Epithelial cell of proximal tubule (primary cell): ENCODE data around the gene PDGFD. TPM values are rescaled to one million over a fixed set of nuclear protein-coding genes. Genes with fewer than 3 reads are reported as not detected.

ENCODE experiments used
- DNase-seq: peaks from one replicate; pipeline ENCODE4 v3.0.0-alpha.2; 2011; ENCODE audit warnings: low read depth
- H3K4me3 ChIP-seq: 2 replicates; pipeline ENCODE4 v1.5.1; 2011; ENCODE audit warnings: low read depth, mild to moderate bottlenecking, low read length
- CTCF ChIP-seq: conservative IDR thresholded peaks from 2 replicates; pipeline ENCODE4 v1.5.1; 2012; ENCODE audit warnings: low read depth, mild to moderate bottlenecking, low read length
- total RNA-seq: library from RNA; depleted of rRNA; stranded (reverse); fragments of >200 nt; gene quantifications from 2 replicates; pipeline ENCODE4 v1.2.3, GENCODE V29; 2015

PDGFD gene
- total RNA-seq, 1 donor from 2014 or later = 3.4 TPM

GRCh38 chr11:103968685-103969084 lies 195.3 kb downstream of the PDGFD start:
- no peak for TF ChIP-seq CTCF
- H3K4me3 ChIP-seq = no peak overlapping the region
- no peak for DNase-seq

- TF ChIP-seq CTCF = no peak
- H3K4me3 ChIP-seq = no peak overlapping the region
- no peak for DNase-seq
Observed at GRCh38 chr11:103967985-103968384, 196.0 kb downstream of the PDGFD start.

- TF ChIP-seq CTCF = peak; percentile 23
- DNase-seq = no peak
- H3K4me3 ChIP-seq = no peak overlapping the region
Observed at GRCh38 chr11:103964390-103964789, 199.6 kb downstream of the PDGFD start.

- no peak overlapping the region for H3K4me3 ChIP-seq
- no peak for TF ChIP-seq CTCF
- no peak for DNase-seq
Observed at GRCh38 chr11:103963648-103964047, 200.3 kb downstream of the PDGFD start.

GRCh38 chr11:103961010-103961409 lies 202.9 kb downstream of the PDGFD start:
- TF ChIP-seq CTCF = no peak
- peak; percentile 36 for DNase-seq
- no peak overlapping the region for H3K4me3 ChIP-seq

- TF ChIP-seq CTCF = no peak
- H3K4me3 ChIP-seq = no peak overlapping the region
- no peak for DNase-seq
Observed at GRCh38 chr11:103960108-103960507, 203.8 kb downstream of the PDGFD start.

- DNase-seq = no peak
- H3K4me3 ChIP-seq = no peak overlapping the region
- TF ChIP-seq CTCF = no peak
Observed at GRCh38 chr11:103959279-103959942, 204.5 kb downstream of the PDGFD start.
